Activated naive CD4-positive, alpha-beta T cell treated with anti-CD3 and anti-CD28 coated beads, Interleukin-2, amount 50 U/mL, for 72 hours (primary cell): ENCODE data around the gene MESP2. TPM values are rescaled to one million over a fixed set of nuclear protein-coding genes. Genes with fewer than 3 reads are reported as not detected.

Experiments used
- total RNA-seq, 2 donors: library from RNA; stranded (reverse); gene quantifications; one replicate each; pipeline ENCODE4 v1.2.3, GENCODE V29; 2022

MESP2 gene
- total RNA-seq, 2 donors from 2014 or later = not detected

Other genes with a start within 250 kb of the MESP2 start
- 10 to 100 TPM; 22.8 to 30.8 TPM for gene TICRR, start 200.9 kb upstream of the MESP2 start, total RNA-seq
- 1 to 10 TPM; 1.4 to 4.6 TPM for gene KIF7, start 120.9 kb upstream of the MESP2 start, total RNA-seq
- gene PLIN1, start 97.0 kb upstream of the MESP2 start, total RNA-seq = under 1 TPM; 0.43 to 0.46 TPM
- gene PEX11A, start 85.6 kb upstream of the MESP2 start, total RNA-seq = 1 to 10 TPM; 3.0 to 5.0 TPM
- gene WDR93, start 85.5 kb upstream of the MESP2 start, total RNA-seq = not detected
- 1 to 10 TPM; 3.0 to 6.2 TPM for gene MESP1, start 25.1 kb upstream of the MESP2 start, total RNA-seq
- gene ANPEP, start 38.5 kb downstream of the MESP2 start, total RNA-seq = under 1 TPM; 0.33 to 0.34 TPM
- 10 to 100 TPM; 12.4 to 13.1 TPM for gene AP3S2, start 117.7 kb downstream of the MESP2 start, total RNA-seq
- gene ARPIN, start 136.6 kb downstream of the MESP2 start, total RNA-seq = not detected
- 10 to 100 TPM; 13.2 to 28.1 TPM for gene ZNF710, start 225.0 kb downstream of the MESP2 start, total RNA-seq